AG04450 (cell line): ENCODE data around the gene UROC1. TPM values are rescaled to one million over a fixed set of nuclear protein-coding genes. Genes with fewer than 3 reads are reported as not detected.

Experiments
- CTCF ChIA-PET: fragments of 300-600, 350-600 bp; formaldehyde crosslinking; extraction: SDS; loops from one replicate; lab custom pipeline; 2022; ENCODE audit warnings: antibody characterized with exemption, inconsistent platforms; lab: Charles Lee
- POLR2A ChIA-PET: fragments of 350-600 bp; formaldehyde crosslinking; extraction: SDS; loops from one replicate; lab custom pipeline; 2021; ENCODE audit warnings: antibody characterized with exemption, inconsistent platforms; lab: Yijun Ruan, JAX
- DNase-seq: peaks from one replicate; pipeline ENCODE4 v3.0.0-alpha.2; 2011; ENCODE audit warnings: low read depth, low spot score
- H3K27ac ChIP-seq: one replicate; pipeline ENCODE4 v1.5.1; 2012; ENCODE audit warnings: low read depth, low read length, control low read depth
- H3K27me3 ChIP-seq: one replicate; pipeline ENCODE4 v1.6.0; 2012; ENCODE audit warnings: low read length; ENCODE audit not compliant: control insufficient read depth, insufficient read depth
- H3K4me3 ChIP-seq: 2 replicates; pipeline ENCODE4 v1.5.1; 2011; ENCODE audit warnings: mild to moderate bottlenecking, low read depth, low read length, control low read depth
- H3K9me3 ChIP-seq: 2 replicates; pipeline ENCODE4 v1.5.1; 2012; ENCODE audit warnings: low read length; ENCODE audit not compliant: control insufficient read depth, insufficient read depth
- polyA plus RNA-seq: library from polyadenylated mRNA; depleted of rRNA; stranded (reverse); fragments of >200 nt; gene quantifications from 2 replicates; pipeline ENCODE4 v1.2.3, GENCODE V29; 2011
- TF ChIP-seq, protein P1 (sequence below): IDR thresholded peaks from 2 replicates; pipeline ENCODE4 v1.5.1; 2011; ENCODE audit warnings: low read depth, low read length, control low read depth, inconsistent platforms

Gene UROC1
- polyA plus RNA-seq, 1 experiment = not detected

DNA sequence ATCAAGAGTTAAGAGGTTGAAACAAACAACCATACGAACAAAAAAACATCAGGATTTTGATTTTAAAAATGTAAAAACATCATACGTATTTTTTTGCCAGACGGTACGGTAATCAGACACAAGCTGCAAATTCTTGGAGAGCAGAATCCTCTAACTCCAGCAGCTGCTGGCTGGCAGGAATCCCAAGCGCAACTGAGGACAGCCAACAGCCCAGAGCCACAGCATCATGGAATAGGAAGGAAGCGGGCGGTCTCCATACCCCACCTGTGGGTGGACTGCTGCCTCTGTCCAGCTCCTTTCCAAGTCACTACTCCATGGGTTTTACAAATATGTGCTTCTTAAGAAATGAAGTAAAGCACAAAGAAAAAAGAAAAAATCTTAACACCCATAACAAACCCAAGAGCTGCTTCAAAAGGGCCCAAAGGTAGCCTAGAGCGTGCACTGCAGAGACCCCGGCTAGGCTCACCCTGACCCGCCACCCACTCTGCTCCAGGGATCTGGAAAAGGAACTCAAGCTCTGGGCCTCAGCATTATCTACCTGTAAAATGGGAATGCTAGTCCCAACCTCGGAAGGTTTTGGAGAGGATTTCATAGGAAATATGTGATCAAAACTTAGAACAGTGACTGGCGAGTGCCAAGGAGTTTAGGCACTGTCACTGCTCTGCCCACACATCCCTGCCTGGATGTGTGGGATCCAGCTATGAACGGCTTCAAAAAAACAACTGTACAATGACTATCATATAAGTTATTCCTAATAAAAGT is 75.3 kb downstream of the UROC1 start:
- ChIA-PET POLR2A (no interaction called here), CTCF (interaction anchor here (0.7 kb wide), 1 partner anchor 196 kb away, joined by 3 read pairs; no protein-coding TSS in a partner anchor)
- Histone ChIP-seq H3K9me3 (no peaks in the 10 kb centered on the region; the same call in 1 of the 2 replicates), H3K4me3 (no peak overlapping the region), H3K27me3 (no peaks in the 10 kb centered on the region), H3K27ac (no peak overlapping the region)
- DNase-seq = no peak
- TF ChIP-seq, protein P1, sequence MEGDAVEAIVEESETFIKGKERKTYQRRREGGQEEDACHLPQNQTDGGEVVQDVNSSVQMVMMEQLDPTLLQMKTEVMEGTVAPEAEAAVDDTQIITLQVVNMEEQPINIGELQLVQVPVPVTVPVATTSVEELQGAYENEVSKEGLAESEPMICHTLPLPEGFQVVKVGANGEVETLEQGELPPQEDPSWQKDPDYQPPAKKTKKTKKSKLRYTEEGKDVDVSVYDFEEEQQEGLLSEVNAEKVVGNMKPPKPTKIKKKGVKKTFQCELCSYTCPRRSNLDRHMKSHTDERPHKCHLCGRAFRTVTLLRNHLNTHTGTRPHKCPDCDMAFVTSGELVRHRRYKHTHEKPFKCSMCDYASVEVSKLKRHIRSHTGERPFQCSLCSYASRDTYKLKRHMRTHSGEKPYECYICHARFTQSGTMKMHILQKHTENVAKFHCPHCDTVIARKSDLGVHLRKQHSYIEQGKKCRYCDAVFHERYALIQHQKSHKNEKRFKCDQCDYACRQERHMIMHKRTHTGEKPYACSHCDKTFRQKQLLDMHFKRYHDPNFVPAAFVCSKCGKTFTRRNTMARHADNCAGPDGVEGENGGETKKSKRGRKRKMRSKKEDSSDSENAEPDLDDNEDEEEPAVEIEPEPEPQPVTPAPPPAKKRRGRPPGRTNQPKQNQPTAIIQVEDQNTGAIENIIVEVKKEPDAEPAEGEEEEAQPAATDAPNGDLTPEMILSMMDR = no peak

DNA sequence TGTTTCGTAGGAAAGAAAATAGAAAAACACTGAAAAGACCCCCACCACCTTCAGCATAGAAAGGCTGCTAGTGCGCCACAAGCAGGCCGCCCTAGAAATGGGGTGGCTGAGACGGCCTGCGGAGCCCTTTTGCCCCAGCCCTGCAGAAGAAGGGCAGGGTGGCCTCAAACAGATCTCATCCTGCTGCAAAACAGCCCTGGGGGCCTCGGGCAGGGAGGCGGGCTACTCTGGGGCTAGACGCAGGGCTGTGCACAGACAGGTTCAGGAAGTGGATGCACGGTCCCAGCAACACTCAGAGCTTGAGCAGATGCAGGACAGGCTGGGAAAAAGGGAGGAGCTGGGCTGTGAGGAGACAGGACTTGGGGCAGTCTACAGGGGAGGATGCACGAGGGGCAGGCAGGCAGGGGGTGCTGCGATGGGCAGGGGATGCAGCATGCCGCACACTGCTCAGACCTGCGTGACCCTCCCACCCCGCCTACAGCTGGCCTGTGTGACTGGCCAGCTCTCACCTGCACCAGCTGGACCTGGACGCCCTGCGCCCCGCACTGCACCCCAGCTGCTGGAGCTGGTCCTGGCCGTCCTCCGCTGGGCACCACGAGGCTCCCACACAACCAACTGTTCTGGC is 76.2 kb downstream of the UROC1 start:
- TF ChIP-seq, protein P1 = no peak
- POLR2A ChIA-PET = no interaction called here
- Histone ChIP-seq H3K9me3 (no peaks in the 10 kb centered on the region; the same call in 1 of the 2 replicates), H3K27me3 (no peaks in the 10 kb centered on the region), H3K4me3 (no peak overlapping the region), H3K27ac (no peak overlapping the region)
- CTCF ChIA-PET = no interaction called here
- no peak for DNase-seq

DNA sequence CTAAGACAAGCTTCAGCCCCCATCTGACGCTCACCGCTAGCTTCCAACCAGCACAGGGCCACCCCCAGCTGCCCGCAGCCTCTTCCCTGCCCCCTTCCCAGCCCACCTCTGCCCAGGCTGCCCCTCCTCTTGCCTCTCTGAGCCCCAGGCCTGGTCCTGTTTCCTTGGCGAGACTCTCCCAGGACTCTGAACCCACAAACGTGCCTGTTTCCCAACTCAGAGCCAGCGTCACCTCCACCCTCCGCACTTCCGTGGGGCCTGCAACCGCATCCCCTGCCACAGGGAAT is 76.9 kb downstream of the UROC1 start:
- TF ChIP-seq, protein P1 = no peak
- POLR2A ChIA-PET = no interaction called here

DNA sequence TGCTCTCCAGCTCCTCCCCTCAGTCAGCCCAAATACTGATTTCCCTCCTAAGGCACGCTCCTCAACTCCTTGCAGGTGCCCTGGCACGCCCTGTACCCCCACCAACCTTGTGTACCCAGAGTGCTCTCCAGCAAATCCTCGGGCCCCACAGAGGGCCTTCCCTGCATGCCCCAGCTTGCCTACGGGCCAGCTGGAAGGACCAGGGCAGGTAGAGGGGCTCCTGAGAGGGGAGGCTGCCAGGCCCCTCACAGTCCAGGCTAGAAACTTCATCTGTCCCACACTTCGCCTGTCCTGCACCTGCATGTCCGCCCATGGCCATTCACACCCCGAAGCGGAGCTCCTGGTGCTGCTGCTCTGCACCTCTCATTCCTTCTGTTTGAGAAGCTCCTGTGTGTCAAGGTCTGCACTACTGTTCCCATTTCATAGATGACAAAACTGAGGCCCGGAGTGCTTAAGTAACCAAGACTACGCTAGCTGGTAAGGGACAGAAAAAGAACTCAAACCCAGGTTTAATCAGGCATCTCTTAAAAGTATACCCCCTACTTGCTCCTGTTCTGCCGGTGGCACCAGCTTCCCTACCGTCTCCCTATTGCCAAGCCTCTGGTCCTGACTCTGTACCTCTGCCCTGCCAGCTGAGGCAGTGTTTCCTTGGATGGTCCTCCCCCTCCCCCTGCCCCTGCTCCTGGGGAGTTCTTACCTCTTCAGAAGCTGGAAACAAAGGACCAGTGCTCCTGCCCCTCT is 77.4 kb downstream of the UROC1 start:
- CTCF ChIA-PET = no interaction called here
- Histone ChIP-seq H3K27ac (no peak overlapping the region), H3K4me3 (no peak overlapping the region), H3K27me3 (no peaks in the 10 kb centered on the region), H3K9me3 (no peaks in the 10 kb centered on the region; the same call in 1 of the 2 replicates)
- POLR2A ChIA-PET = no interaction called here
- TF ChIP-seq, protein P1 = no peak
- no peak for DNase-seq

More for the DNA sequence above, 76.9 kb downstream of the UROC1 start:
- H3K4me3 ChIP-seq = no peak overlapping the region
- CTCF ChIA-PET = no interaction called here
- no peaks in the 10 kb centered on the region for H3K27me3 ChIP-seq
- no peaks in the 10 kb centered on the region; the same call in 1 of the 2 replicates for H3K9me3 ChIP-seq
- no peak for DNase-seq
- H3K27ac ChIP-seq = no peak overlapping the region
